Stimulated activated CD8-positive, alpha-beta memory T cell treated with anti-CD3 and anti-CD28 coated beads, Interleukin-12 subunit alpha, Interleukin-12 subunit beta, amount 100 ng/mL, for 1 hour (primary cell): ENCODE results near the gene KLHL24.
A peak's percentile ranks its signal among the peaks of the same experiment; 100 is the strongest.
"Not testable (repeated sequence)": the region's sequence is repeated elsewhere in the genome, so short reads cannot be mapped to it uniquely, and the experiment has no call there.

Experiments used
- DNase-seq: peaks from one replicate; pipeline ENCODE4 v3.0.0-alpha.2; 2020; ENCODE audit warnings: low read depth

The KLHL24 gene, protein sequence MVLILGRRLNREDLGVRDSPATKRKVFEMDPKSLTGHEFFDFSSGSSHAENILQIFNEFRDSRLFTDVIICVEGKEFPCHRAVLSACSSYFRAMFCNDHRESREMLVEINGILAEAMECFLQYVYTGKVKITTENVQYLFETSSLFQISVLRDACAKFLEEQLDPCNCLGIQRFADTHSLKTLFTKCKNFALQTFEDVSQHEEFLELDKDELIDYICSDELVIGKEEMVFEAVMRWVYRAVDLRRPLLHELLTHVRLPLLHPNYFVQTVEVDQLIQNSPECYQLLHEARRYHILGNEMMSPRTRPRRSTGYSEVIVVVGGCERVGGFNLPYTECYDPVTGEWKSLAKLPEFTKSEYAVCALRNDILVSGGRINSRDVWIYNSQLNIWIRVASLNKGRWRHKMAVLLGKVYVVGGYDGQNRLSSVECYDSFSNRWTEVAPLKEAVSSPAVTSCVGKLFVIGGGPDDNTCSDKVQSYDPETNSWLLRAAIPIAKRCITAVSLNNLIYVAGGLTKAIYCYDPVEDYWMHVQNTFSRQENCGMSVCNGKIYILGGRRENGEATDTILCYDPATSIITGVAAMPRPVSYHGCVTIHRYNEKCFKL

GRCh38 chr3:183635431-183636220, at the start of gene KLHL24:
Gene KLHL24, plus strand, starts transcription at chr3:183635623. Its CDS starts 14,734 bp downstream, at chr3:183650357.
- peak; percentile 83 for DNase-seq

DNA sequence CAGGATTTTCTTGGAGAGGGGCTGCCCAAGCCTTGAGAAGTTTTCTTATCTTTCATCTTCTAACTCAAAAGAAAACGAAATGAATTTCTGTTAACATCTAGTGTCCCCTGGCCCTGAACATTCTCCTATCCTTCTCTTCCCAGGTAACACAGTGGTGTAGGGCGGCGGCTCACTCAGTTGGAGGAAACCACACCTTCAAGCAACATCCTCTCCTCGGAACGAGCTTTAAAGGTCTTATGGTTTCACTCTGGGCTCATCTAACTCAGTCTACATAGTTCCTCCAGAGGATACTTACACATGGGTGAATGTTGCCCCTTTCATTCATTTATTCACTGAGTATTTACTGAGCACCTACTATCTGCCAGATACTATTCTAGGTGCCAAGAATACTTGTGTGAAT, 48.9 kb upstream of the KLHL24 start:
- DNase-seq = no peak

GRCh38 chr3:183587336-183587735, 48.1 kb upstream of the KLHL24 start:
- no peak for DNase-seq

DNA sequence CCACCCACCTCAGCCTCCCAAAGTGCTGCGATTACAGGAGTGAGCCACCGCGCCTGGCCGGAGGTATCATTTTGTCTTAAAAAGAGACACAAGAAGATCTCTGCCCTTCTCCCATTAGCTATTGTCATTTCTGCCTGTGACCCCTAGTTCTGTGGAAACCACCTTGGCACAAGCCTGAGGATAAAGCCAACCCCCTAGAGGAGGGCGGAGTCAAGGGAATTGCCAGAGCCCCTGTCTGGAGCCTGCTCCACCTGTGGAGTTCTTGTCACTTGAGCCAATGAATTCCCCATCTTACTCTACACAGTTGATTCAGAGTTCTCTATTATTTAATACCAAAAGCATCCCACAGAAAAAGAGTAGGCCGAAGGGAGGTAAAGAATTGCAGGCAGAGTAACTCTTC, 45.0 kb upstream of the KLHL24 start:
- DNase-seq = no peak

DNA sequence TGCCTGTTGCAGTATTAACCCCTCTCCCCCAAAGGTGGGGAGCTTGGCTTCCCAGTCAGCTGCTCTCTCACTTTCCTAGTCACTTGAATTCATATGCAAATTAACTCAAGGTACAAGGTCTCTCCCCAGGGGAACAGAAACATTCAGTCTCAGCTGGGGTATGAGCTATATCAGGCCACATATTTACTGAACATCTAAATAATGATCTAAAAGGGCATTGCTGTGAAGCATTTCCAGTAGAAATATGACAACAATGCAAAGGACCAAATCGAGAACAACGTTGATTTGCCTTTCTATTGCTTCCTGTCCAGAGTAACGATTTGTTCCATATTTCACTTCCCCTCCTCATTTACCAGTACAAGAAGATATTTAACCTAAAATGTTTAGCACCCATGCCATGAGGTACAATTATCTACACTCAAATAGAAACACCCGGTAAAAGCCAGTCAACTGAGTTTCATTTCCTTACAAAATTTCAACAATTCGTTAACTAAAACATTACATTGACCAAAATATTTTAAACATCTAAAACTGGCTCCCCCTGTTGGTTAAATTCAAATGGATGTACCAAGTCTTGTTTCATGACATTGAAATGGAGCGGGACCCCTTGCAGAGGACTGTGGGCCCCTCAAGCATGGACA, 43.4 kb upstream of the KLHL24 start:
- no peak for DNase-seq

DNA sequence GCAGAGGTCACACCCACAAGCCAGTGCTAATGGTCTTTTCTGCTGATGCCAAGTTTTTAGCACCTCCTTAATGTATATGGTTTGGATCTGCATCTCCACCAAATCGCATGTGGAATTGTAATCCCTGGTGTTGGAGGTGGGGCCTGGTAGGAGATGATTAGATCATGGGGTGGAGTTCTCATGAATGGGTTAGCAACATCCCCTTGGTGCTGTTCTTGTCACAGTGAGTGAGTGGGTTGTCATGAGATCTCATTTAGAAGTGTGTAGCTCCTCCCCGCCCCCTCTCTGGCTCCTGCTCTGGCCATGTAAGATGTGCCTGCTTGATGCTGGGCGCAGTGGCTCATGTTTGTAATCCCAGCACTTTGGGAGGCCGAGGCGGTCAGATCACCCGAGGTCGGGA, 42.6 kb upstream of the KLHL24 start:
- DNase-seq = no peak

DNA sequence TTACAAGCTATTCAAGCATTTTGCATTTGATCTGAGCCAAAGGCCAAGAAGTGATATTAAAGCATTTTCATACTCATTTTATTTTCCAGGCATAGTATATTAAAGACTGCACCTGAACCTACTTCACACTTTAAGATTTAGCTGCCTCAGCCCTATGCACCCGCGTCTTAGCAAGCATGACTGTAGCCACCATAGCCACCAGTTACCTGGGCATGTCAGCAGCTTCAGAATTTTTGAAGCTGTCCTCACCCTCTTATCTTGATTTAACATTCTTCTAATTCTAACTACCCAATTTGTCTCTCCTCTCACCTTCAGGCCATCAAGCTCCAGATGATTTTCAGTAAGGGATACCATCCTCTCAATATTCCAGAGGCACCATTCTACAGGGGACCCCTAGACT, 40.8 kb upstream of the KLHL24 start:
- DNase-seq = no peak

GRCh38 chr3:183597959-183598358, 37.5 kb upstream of the KLHL24 start:
- no peak for DNase-seq

GRCh38 chr3:183611326-183611725, 24.1 kb upstream of the KLHL24 start:
- DNase-seq = not testable (repeated sequence)

DNA sequence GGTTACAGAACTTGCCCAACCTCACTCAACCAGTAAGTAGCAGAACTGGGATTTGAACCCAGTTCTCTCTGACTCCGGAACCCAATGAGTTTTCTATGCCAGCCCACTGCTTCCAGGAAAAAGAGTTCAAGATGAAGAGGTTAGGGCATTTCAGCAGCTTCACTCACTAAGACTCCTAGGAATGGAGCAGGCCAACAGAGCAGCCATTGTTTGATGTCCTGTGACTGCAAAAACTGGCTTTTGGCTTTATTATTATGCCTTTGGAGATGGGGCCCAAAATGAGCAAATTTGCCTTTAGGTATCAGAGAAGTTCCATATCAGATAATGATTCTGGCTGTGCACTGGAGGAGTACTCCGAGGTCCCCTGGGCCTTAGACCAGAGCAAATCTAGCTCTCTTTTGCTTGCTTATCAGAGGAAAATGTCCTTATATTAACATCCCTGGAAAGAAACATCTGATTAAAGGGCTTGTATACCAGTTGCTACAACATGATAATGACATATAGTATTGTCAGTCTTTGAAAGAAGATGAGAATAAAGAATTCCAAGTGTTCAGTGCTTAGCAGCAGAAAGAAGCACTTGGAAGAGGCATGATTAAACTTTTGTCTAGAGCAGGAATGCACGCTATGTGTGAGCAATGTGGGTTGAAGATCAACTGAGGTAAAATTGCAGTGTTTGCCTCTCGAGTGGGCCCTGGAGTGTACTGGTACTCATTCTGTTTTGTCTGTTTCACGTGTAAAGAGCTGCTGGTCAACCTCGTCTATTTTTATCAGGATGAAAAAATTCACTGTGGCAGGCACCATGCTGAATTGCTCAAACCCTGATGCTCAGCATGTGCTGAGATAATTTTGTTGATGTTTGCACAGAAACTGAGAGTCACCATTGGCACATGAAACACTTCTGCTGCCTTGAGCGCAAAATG, 21.8 kb upstream of the KLHL24 start:
- no peak for DNase-seq

DNA sequence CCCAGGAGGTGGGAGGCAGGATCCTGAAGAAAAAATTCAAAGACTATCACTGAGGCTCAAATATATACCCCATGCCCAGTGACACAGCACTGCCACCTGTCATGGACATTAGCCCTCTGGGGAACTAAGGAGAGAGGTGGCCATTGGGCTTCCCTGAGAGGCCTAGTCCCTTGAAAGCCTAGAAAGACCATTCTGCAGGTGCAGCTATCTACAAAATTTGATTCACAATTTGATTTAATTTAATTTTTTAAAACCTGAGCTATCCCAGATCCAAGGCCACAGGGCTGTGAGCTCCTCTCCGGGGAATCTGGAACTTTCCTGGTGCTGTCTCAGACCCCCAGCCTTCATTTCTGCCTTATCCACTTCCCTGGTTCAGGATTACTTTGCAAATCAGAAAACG, 16.9 kb upstream of the KLHL24 start:
- DNase-seq = no peak

DNA sequence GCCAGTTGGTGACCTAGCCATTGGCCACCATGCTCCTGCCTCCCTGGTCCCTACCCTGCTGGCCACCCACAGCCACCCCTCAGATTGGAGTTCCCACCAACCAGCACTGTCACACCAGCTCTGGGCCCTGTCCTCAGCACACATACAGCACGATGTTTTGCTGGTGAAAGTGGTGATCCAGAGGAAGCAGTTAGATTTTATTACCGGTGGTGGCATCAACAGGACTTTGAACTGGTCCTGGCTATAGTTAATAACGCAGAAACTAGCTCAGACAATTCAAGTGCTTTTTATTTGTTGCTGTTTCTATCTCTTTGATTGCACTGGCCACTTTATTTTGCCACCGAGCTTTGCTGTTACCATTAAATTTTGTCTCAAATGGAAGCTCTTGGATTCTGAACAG, 16.4 kb upstream of the KLHL24 start:
- DNase-seq = no peak

DNA sequence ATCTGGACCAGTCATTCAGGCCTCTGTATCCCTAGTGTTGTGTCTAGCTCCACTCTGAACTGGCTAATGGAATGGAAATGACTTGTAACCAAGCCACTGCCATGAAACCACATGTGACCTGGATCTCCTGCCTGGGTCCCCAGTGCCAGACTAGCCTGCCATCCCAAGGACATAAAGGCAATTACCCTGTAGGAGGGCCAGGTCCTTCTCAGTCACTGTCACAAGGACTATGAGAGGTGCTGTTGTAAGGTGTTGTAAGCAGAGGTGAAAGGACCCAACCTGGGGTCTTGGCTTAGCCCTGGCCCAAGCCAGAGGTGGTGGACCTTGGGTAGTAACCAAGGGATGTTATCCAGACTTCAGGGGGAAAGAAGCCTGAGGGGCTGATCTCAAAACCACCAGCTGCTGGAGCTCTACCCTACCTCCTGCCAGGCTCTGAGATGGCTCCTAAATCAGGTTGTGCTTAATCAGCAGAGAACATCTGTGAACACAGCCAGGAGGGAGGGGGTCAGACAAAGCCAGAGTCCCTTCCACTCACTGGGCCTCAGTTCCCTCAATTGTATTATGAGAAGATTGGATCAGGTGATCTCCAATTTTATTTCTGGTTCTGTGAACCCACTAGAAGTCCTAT, 15.7 kb upstream of the KLHL24 start:
- no peak for DNase-seq

- no peak for DNase-seq
These were observed 15.2 kb upstream of the KLHL24 start for GRCh38 chr3:183620252-183620628.

DNA sequence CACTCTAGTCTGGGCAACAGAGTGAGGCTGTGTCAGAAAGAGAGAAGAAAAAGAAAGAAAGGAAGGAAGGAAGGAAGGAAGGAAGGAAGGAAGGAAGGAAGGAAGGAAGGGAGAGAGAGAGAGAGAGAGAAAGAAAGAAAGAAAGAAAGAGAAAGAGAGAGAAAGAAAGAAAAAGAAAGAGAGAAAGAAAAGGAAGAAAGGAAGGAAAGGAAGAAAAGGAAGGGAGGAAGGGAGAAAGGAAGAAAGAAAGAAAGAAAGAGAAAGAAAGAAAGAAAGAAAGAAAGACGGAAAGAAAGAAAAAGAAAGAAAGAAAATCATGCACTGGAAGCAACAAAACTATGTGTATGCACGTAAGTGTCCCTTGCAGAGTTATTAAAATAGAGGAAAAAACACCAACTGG, 12.9 kb upstream of the KLHL24 start:
- DNase-seq = not testable (repeated sequence)

GRCh38 chr3:183626877-183627594, 8.4 kb upstream of the KLHL24 start:
- DNase-seq = no peak

GRCh38 chr3:183629546-183630301, 5.7 kb upstream of the KLHL24 start:
- DNase-seq = no peak

DNA sequence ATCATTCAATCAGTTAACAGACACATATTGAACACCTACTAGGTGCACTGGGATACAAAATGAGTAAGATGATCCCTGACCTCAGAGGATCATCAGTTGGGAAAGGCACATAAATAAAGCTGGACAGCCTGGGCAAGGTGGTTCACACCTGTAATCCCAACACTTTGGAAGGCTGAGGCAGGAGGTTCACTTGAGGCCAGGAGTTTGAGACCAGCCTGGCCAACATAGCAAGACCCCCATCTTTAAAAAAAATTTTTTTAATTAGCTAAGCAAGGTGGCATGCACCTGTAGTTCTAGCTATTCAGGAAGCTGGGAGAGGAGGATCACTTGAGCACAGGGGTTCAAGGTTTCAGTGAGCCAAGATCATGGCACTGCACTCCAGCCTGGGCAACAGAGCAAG, 3.7 kb upstream of the KLHL24 start:
- DNase-seq = no peak

DNA sequence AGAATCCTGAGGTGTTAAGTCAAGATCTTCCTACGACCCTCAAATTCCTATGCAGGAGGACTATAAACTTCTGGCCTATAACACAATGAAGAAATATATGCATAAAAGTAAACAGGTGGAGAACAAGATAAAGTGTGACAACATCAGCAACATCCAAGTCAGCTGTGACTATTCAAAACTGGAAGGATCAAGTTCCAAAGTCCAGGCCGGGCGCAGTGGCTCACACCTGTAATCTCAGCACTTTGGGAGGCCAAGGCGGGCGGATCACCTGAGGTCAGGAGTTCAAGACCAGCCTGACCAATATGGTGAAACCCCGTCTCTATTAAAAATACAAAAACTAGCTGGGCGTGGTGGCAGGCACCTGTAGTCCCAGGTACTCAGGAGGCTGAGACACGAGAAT, 2.7 kb upstream of the KLHL24 start:
- not testable (repeated sequence) for DNase-seq

DNA sequence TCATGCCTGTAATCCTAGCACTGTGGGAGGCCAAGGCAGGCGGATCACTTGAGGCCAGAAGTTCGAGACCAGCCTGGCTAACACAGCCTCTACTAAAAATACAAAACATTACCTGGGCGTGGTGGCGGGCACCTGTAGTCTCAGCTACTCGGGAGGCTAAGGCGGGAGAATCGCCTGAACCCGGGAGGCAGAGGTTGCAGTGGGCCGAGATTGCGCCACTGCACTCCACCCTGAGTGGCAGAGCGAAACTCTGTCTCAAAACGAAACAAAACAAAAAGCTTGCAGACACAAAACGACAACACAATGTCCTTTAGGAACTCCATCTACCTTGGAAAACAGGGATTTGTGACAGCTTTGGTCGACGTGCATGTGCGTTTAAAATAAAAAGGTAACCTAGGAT, 716 bp upstream of the KLHL24 start:
- DNase-seq = no peak
